Stimulated activated CD4-positive, alpha-beta T cell treated with anti-CD3 and anti-CD28 coated beads, TNF-alpha, amount 100 ng/mL, for 1 hour (primary cell): ENCODE measurements around the gene SCUBE3.

Experiments used
- DNase-seq, 3 donors: peaks; one replicate each; pipeline ENCODE4 v3.0.0-alpha.2; 2020; ENCODE audit warnings: low read depth in 3 of 3, low spot score in 1 of 3

SCUBE3 gene

DNA sequence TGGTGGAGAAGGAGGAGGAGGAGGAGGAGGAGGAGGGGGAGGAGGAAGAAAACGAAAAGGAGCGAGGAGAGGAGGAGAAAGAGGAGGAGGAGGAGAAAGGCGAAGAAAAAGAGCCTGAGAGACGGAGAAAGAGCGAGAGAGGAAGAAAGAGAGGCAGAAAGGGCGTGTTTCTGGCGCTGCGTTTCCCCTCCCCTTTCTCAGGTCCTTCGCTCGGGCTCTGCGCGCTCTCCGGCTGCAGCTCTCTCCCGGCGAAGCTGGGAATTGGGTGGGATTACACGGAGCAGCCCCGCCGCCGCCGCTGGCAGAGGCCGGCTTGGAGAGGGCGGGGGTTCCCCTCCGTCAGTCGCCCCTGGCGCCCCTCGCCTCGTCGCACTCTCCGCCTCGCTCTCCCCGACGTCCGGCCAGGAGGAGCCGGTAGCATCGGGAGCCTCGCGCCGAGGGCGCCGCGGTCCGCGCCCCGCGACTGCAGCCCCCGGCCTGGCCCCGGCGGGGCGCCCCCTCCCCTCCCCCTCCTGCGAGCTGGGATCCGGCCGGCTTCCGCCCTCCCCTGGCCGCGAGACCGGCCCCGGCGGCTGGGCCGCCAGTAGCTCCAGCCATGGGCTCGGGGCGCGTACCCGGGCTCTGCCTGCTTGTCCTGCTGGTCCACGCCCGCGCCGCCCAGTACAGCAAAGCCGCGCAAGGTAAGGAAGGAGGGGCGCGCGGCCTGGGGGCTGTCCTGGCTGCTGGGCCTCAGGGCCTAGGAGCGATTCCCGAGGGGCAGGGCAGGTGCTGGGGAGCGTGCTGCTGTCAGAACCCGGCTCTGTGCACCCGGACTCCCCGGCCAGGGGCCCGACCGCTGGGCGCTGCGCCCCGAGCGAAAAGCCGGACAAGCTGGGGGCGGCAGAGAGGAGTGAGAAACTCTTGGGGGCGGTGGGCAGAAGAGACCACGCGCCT lies at the start of gene SCUBE3:
TSS of gene SCUBE3 (plus strand) at position 133 of the 933 bp plus-strand sequence. CDS start at position 596, 463 bp downstream.
- DNase-seq: no peak

DNA sequence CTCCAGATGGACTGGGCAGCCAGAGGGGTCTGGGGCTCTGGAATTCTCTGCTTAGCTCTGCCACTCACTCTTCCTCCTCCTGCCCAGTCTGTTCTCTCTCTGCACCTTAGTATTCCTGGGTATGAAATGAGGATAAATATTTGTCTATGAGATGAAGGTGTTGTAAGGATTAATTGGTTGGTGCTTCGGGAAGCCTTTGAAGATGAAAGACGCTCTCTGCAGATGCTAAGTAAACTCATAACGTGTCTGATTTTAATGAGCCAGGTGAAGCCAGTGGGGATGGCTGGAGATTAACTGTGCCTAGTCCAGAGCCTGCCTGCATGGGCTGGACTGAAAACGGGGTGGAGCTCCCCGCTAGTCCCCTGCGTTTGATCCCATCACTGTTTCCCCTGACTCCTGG lies 49.5 kb upstream of the SCUBE3 start:
- DNase-seq: no peak

DNA sequence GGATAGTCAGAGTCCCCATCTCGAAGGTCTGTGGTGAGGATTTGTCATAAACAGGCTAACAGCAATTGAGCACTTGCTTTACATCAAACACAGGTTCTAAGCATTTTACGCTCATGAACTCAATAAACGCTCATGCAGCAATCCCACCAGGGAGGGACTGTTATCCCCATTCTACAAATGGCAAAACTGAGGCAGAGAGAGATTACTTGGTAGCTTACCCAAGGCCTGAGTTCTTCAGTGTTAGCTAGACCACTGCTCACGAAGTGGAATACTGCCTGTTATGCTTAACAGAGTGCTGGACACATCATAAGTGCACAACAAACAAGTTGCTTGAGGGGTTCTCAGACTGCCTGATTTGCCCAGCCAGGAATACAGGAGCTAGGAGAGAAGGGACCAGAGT lies 48.9 kb upstream of the SCUBE3 start:
- no peak for DNase-seq

DNA sequence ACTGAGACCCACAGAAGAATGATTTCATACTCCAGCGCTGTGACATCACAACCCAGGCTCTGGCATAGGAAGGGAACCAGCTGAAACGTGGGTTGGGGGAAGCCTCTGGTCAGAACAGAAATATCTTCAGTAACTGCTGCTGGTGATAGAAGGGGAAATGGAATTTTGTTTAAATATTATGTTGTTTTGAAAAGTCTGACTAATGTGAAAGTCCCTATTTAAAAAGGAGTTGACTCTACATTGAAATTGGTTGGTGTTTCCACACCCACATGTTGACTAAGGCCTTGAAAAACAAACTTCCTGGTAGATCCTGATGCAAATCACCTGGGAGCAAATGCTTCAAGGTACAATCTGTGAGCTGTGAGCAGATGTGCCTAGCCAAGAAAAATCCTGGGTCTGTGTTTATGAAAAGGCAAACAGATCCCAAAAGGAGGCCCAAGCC lies 48.1 kb upstream of the SCUBE3 start:
- DNase-seq: no peak

DNA sequence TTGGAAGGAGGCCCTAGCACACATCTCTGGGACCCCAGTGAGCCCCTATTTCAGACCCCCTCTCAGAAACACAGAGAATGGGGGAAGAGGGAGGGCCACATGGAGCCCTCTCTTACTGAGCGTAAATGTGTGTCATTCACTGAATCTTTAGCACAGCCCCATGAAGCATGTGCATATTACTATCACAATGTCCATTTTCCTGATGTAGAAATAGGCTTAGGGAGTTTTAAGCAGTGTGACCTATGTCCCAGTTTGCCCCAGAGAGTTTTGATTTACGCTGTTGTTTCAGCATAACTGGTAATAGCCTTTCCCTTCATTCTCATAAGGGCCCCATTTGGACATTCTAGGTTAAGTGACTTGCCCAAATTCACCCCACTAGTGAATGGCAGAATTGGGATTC lies 47.6 kb upstream of the SCUBE3 start:
- no peak for DNase-seq

DNA sequence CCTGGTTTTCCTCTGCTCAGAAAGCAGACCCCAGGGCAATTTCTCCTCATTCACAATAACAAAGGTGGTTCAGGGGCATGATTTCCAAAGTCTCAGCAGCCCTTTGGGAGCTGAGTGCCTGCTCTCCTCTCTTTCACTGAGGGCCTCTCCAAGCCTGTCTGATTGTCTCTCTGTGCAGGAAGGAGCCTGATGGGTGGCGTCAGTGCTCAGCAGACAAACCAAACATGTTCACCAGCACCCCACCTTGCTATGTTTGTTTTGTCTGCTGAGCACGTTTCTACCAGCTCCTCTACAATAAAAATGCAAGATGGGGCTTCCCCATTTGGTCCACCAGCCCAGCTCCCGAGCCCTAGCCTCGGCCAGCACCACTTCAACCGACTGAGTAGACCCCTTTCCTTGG lies 47.2 kb upstream of the SCUBE3 start:
- no peak for DNase-seq

DNA sequence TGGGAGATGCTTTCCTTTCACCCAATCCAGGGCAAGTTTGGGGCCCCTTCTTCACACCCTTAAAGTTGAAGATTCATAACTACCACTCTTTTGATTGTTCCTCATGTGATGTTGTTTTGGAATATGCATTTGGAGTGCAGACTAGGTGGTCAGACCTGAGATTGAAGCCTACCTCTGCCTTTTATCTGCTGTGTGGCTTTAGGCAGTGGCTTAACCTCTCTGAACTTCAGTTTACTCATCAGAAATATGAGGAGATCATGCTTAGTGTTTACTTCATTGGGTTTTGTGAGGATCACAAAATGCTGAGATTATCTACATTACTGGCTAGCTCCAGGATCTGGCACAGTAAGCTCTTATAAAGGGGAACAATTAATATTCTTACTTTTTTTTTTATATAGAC lies 46.3 kb upstream of the SCUBE3 start:
- no peak for DNase-seq

DNA sequence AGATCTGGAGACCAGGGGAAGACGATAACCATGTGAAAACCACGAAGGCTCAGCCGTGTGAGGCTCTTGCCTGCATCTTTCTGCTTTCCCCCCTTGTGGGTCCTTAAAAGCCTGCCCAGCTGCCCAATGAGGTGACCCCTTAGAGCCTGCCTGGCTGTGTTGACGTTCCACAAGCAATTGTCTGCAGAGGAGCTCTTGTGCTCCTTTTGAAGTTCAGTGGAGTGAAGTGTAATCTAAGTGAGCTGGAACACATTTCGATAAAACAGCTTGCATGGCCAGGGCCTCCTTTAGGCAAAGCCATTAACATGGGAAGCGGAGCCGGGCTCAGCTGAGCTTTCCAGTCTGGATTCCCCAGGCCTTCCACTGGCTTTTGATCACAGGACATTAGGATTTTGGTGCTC lies 45.3 kb upstream of the SCUBE3 start:
- no peak for DNase-seq

DNA sequence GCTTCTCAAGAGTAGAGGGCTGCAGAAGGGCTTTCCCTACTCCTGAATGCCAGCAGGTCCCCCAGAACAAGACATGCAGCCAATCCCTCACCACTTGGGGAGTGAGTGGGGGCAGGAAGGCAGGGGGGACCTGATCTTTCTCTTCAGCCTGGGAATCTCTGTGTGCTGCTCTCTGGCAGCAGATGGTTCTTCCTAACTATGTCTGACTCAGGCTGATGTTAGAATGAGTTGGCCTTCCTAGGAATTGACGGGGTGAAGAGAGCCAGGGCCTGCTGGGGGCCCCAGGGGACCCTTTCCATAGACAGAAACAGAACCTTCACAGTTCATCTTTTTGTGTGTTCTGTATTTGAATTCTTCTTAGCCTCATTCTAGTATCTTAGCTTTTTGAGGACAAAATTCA lies 43.6 kb upstream of the SCUBE3 start:
- no peak for DNase-seq

DNA sequence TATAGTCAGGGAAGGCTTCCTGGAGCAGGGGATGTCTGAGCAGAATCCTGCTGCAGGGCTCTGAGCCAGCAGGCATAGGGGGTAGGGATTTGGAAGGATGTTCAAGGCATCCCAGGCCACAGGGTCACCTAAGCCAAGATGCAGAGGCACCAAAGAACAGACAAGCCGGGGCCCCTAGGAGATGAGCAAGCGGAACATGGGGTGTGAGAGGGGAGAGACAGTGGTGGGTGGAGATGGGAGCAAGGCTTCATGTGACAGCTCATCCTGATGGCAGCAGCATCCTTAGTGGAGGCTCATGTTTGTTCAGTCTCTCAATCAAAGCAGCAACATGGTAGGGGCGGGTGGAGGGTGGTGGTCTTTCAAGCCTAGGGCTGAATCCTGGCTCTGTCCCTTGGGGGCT lies 42.9 kb upstream of the SCUBE3 start:
- no peak for DNase-seq

DNA sequence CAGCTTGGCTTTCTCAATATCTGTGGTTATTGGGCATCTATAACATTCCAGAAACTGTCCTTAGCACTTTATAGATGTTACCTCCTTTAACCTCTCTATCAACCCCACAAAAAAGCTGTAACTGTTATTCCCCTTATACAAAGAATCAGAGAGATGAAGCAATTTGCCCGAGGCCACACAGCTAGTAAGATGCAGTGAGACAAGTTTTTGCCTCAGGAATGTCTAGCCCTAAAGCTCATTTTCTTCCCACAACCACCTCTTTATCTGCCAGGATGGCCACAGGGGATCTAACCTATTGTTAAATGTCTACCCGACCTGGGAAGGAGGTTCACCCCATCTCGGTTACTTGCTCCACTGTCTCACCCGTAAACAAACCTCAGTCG lies 40.7 kb upstream of the SCUBE3 start:
- no peak for DNase-seq

DNA sequence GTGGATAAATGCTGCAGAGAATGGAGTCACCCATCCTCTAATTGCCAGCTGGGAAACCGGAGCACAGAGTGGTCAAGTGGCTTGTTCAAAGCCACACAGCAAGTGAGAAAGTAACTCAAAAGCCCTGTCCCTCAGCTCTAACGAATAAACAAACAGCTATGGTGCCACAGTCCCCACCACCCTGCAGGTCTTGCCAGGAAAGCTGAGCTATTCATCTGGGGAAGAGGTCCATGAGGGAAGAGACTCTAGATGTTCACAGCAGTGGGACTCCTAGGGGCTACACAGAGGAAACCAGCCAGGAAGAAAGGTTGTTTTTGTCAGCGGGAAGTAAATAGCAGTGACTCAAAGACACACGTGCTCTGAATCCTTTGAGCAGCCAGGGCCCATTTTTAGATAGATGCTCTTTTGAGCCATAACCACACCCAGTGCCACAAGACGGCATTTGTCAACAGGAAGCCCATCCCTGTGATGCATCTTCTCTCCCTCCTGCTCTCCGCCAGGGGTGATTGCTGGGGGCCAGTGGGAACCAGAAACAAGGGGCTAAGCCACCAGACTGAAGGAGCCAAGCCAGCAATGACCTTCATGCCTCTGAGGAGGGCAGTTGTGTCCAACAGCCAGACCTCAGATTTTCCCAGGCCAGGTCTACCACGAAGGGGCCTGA lies 40.2 kb upstream of the SCUBE3 start:
- DNase-seq: no peak

DNA sequence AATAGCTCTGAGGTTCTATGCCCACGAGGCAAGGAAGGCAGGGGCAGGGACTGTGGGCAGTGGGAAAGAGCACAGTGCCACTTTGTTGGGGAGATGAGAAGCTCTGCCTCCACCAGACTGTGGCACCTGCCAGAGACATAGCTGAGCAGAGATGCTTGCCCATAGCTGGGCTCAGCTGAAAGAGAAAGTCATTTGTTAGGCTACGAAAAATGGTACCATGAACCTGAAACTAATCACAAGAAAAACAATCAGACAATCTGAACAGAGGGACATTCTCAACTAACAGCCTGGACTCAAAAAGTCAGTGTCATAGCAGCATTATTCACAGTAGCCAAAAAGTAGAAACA lies 39.7 kb upstream of the SCUBE3 start:
- no peak for DNase-seq

DNA sequence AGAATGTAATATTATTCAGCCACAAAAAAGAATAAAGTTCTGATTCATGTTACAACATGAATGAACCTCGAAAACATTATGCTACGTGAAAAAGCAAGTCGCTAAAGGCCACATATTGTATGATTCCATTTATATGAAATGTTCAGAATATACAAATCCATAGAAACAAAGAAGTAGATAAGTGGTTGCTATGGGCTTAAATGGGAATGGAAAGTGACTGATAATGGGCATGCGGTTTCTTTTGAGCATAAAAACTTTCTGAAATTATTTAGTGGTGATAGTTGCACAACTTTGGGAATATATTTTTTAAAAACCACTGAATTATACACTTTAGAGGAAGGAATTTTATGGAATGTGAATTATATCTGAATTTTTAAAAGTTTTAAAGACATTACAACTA lies 39.3 kb upstream of the SCUBE3 start:
- DNase-seq: no peak

DNA sequence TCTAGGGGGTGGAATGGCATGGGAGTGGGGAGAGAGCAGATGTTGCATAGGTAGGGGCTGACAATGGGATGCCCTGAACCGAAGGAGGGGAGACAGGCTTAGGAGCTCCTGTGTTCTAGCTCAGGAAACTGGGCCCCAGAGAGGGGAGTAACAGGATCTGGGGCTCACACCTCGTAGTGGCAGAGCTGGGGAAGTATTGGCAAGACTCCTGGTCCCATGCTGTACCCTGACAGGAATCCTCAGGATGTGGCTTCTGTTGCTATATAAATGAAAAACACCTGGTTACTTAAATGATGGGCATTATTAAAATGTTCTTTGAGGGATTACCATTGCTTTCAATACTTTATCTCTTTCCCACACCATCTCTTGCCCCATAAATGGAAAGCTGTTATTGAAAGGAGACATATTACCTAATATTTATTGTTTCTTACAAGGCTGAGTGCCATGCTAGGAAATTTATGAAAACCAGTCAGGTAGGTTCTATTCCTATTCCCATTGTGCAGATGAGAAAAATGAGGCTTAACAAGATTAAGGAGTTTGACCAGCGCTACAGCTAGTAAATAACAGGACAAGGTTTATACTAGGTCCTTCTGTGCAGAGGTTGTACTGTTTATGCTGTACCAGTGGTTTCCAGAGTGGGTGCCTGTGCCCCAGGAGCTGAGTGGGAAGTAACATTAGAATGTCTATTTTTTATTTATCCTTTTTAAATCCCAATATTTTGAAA lies 37.3 kb upstream of the SCUBE3 start:
- no peak for DNase-seq

DNA sequence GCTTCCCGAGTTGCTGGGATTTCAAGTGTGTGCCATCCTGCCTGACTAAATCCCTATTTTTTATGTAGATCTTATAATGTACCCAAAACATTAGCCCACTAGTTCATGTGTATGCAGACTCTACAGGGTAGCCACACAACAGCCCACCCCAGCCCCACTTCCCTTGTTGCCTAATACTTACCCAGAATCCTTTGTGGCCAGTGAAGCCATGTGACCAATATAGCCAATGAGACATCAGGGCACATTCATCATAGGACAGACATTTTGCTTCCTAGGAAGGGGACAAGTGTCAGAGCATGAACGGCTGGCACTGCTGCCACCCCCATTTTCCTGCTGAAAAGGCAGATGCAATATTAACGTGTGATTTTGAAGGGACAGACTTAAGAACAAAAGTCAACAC lies 36.6 kb upstream of the SCUBE3 start:
- DNase-seq: no peak

DNA sequence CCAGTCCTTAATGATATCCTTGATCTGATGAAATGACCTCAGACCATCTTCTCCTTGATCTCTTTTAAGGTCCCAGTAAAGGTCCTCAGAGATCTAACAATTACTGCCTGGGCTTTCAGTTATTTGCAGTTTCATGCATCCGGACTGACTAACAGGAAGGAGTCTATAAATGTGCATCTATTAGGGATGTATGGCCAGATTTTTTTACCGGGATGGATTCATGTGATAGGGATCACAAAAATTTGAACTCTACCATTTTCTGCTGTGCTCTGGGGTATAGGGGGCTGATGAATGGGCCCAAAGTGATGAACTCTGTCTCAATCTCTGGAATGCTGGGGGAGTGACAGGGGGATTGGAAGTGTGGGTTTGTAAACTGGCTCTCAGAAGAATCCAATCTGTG lies 36.2 kb upstream of the SCUBE3 start:
- DNase-seq: no peak

DNA sequence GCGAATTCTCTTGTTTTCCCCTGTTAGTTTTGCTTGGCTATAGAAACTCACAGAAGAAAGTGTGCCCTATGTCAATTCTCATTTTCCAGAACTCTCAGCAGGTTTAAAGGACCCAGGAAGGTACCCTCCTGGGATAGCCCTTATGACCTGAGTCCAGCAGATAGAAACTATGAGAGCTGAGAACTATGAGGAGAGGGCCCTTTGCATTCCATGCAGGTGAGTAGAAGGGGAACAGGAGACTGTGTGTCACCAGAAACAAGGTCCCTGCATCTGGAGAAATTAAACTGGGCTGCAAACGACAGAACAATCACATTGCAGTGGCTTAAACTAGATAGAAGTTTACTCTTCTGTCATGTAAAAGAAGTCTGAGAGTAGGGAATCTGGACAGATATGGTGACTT lies 35.7 kb upstream of the SCUBE3 start:
- DNase-seq: no peak

DNA sequence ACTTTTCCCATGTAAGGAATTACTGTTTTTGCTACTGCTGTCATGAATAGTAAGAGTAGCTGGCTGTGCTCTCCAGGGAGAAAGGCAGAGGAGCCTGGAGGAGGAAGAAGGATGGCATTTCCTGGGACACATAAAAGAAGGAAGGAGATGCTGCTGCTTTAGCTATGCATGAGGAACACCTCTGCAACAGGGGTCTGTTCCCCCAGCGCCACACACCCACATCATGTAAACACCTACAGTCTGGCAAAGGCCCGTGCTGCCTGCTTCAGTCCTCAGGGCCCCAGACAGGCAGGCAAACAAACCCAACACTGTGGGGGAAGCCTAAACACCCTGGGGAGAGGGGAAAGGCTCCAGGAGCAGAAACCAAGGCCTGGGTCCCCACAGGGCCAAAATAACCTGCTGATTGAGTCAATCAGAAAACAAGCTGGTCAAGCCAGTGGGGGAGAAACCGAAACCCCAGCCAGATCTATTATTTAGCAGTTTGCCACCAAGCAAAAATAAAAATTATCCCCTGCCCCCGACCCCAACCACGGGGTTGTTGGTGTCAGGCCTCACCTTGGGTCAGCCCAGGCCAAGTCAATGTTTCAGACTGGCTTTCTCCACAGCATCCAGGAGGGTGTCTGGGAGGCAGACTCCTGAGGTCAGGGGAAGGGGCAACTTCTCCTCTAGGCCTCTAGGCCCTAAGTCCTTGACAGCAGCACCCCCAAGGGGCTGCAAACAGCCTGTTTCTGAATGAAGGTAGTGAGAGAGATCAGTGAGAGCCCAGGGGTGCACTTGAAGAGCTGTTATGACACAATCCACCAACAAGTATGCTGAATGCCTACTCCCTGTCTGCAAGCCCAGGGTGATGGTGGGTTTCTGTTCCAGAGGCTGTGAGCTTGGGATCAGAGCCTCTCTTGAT lies 34.6 kb upstream of the SCUBE3 start:
- no peak for DNase-seq

DNA sequence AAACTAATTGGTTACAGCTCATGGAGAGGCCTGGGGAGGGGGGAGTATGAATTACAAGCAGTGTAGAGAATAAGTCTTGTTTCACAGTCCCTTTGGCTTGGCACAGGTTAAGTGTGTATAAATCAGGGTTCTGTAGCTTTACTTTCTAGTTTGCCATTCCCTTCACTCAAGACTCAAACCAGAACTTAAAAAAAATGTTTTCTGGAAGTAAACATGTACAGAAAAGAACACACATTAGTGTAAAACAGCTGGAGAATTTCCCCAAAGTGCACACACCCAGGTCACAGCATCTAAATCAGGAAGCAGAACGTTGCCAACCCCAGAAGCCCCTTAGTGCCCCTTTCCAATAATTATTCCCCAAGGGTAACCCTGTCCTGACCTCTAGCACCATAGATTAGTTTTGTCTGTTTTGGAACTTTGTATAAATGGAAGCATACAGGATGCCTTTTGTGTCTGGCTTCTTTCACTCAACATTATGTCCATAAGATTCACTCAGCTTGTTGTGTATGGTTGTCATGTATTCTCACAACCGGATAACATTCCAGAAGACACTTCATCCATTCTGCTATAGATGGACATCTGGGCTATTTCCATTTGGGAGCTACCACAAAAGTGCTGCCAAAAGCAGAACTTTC lies 33.7 kb upstream of the SCUBE3 start:
- no peak for DNase-seq
